HG03558 (cell line): ENCODE results near the gene JPT2.
"Not testable (repeated sequence)": the region's sequence is repeated elsewhere in the genome, so short reads cannot be mapped to it uniquely, and the experiment has no call there.

Source experiments
- ATAC-seq: cut with Tn5 transposase; IDR thresholded peaks from one replicate; pipeline ENCODE4 v1.9.1; 2021; ENCODE audit warnings: moderate number of reproducible peaks; ENCODE audit not compliant: unreplicated experiment; ENCODE audit errors: extremely low read depth

The JPT2 gene

DNA sequence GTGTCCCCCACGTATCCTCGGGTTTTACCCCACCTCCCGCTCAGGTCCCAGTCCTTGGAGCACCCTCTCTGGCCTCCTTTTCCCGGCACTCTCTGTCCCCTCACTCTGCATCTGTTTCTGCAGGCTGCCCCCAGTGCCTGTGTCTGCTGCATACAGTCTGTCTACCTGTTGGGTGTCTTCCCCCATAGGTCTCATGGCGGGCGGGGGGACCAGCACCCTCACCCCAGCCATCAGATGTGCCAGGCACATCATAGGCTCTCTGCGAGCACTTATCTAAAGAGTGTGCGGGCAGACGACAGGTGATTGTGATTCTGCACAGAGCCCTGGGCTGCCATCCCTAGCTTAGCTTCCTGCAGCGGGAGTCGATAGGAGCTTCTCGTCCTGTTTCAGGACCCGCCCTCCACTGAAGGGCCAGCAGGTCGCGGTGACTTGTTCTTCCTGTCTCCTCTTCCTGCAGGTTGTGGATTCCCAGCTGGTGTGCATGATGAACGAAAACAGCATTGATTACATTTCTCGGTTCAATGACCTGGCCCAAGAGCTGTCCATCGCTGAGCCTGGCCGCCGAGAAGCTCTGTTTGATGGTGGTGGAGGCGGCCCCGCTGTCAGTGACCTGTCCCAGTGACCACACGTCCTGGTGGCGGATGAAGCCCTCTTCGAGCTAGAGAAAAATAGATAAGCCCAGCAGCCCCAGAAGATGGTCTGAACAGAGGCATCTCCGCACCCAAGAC, 4.5 kb upstream of the JPT2 start:
- ATAC-seq, result no peak

DNA sequence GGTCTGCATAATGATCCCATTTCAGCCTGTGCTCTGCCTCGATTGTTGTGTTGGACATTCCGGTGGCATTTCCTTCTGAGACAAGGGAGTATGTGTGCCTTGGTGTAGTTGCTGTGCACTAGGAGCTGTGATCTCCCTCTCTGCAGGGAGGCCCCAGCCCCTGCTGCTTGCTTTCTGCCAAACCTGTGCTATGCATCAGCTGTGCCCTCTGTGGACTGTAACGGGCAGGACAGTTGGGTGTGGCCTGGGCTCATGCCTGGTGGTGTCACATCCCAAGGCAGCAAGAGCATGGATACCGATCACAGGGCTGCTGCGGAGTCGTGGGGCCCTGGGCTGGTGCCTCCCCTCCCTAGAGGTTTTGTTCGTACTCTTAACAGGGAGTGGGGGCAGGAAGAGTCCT, 3.8 kb upstream of the JPT2 start:
- ATAC-seq, result no peak

DNA sequence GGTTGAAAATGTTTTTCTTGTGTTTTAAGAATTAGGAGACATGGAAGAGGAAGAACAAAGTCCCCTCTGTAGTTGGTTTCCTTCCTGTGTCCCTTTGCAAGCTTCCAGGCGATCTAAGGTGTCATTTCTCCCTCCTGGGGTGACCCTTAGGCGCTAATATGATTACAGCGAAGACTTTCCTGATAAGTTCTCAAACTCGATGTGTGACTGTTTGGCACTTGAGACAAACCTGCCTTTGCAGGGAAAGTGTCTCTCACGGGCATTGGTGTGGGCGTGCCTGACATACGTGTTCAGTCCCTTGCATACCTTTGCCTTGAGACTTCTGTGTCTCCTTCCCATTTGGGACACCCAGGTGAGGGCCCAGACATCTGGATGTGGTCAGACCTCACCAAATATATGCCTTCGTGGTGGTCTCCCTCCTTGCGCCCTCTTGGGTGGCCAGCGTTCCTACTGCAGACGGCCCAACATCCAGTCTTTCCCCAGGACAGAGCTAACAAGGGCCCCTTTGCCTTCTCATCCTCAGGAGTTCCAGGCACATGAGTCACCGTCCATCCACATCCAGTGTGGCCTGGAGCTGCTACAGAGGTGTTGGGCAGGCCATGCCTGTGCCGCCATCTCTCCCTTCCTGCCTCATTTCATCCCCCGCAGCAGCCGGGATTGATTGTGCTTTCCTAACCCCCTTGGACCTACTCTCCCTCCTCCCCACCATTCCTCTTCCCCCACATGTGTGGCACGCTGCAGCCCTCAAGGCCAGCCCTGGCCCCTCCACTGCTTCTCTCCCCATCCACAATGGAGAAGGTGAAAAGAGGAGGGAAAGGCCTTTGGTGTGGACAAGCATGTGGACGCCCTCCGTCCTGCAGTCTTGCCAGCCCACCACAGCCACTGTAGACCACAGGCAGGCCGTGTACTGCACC, 3.1 kb upstream of the JPT2 start:
- ATAC-seq, result no peak

DNA sequence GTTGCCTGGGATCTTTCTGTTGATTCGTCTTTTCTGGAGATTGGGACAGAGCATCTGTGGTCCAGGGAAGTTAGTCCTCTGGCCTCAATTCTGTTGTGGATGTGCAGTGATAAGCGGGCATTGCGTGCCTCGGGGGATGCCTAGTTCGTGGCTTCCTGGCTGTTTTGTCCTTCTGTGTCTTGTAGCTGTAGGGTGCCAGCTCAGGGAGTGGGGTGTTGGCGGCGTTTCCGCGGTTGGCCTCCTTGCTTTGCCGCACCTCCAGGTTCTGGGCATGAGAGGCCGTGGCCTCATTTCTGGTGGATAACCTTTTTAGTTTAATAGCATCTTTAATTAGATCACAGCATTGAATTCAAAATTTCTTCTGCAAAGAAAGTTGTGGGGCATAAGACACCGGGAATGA, 1.4 kb upstream of the JPT2 start:
- ATAC-seq, result no peak

DNA sequence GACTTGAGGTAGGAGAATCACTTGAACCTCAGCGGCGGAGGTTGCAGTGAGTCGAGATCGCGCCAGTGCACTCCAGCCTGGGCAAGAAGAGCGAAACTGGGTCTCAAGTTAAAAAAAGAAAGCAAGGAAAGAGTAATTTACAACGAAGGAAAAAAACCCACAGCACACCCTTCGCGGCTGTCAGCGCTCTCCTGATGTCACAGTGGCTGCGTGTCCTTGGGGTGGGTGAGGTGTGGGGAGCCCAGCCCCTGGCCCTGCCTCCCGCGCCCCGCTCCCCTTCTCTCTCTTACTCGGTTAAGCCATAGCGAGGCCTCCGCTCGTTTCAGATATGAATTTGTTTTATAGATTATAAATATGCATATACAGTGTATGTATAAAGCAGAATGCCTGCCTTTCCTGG, 740 bp upstream of the JPT2 start:
- ATAC-seq, result no peak

DNA sequence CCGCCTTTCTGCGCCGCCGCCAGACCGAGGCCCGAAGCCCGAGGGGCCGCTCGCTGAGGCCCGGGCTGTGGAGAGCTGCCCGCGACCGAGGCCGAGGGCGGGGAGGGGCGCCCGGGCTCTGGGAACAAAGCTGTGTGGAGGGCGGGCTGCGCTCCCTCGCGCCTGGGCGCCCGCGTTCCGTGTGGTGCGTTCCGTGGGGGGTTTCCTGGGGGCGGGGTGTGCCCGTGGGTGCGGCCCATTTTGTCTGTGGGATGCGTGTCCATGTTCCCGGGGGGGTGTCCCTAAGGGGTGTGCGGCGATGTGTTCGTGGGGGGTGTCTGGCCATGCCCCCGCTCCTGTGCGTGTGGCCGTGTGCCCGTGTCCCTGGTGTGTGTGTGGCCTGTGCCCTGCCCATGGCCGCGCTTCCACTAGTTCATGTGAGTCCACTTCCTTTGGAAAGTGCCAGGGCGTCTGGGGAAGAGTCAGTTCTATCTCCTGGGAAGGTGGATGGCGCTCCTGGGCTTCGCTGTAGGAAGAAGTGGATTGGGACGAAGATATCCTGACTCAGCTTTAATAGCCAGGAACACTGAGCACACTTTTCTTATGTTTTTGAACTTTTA, 520 bp downstream of the JPT2 start:
- ATAC-seq, result no peak

DNA sequence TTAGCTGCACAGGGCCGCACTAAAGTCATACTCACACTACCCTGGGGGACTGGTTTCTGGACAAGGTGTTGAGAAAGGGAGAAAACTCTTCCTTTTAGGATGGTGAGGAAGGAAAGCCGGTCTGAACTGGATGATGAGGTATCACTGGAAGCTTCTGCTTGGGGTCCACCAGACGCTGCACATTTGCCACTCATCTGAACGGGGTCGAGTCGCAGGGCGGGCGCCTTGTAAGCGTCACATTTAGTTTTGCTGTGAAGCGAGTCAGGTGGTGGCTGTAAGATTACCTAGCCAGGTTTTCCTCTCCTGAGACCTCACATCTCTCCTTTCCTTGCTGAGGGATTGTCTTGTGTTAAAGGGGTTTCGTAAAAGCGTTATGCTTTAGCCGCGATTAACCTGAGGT, 2.3 kb downstream of the JPT2 start:
- no peak for ATAC-seq

DNA sequence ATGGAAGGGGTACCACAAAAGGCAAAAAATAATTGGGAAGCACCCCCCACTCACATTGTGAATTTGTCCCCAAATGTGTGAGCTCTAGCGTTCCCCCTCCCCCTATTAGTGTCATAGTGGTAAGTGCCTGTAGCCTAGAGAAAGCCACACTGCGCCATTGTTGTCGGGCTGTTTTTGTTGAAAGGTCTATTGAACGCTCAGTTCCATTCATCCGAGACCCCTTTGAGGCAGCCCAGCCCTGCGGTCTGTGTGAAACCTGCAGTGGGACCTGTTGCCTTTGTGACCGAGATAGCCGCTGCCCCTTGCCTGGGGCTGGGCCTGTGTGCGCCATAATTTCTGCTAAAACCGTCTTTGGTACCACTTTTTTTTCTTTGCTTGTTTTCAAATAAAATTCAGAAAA, 3.0 kb downstream of the JPT2 start:
- ATAC-seq, result no peak

DNA sequence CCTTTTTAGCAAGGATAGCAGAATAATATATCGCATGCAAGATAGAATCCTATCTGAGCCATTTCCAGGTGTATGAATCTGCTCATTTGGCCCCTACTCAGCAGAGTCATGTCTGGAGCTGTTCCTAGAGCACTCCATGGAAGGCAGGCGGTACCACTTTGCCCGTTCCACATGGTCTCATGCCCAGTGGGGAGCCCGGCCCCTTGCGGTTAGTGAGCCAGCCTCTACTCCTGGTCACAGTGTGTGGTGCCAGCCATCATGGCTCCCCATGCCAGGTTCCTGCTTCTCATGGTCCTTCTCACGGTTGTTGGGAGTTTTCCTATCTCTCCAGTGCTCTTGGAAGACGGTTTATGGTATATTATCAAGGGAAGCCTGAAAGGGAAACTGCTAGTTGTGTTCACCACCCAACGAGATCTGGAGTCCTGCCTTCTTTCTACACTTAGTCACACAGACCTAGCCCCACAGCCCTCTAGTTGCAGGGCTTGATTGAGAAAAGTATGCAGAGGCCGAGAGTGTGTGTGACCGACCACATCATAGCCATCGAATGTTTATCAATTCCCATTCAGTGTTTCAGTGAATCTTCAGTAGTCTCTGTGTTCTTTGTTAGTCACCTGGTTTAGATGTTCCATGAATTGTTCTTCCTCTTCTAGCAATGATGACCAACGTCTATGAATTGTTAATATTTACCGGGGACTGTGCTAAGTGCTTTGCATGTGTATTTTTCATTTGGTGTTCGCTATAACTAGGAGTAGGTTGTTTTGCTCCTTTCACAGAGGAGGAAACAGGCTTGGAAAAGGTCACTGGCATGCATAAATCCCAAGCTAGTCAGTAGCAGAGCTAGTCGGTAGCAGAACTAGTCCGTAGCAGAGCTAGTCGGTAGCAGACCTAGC, 9.6 kb downstream of the JPT2 start:
- ATAC-seq, result no peak

DNA sequence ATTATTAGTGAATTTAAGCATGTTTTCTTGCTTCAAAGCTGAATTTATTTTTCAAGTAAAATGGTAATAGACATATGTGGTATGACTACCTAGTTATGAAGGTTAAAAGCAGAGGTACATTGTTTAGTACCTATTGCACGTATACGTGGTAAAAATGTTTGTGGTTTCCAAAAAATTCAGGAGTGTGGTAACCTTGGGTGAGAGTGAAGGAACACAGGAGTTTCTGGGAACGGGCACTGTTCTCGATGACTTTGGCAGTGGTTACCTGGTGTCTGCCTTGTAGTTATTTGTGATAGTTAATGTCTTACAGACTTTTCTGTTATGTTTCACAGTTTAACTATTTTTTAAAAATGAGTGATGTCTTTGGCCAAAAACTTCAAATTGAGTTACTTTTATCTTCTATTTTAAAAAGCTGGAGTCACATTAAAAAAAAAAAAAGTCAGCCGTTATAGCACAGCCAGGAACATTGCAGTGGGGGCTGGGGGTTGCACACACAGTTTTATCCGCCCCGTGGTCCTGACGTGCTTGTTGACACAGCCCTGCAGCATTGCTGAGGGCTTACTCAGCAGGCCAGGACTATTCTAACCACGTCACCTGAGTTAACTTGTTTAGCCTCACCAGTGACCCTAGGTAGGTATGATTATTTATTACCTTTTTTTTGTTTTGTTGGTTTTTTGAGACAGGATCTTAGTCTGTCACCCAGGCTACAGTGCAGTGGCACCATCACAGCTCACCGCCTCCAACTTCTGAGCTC, 10.9 kb downstream of the JPT2 start:
- no peak for ATAC-seq

DNA sequence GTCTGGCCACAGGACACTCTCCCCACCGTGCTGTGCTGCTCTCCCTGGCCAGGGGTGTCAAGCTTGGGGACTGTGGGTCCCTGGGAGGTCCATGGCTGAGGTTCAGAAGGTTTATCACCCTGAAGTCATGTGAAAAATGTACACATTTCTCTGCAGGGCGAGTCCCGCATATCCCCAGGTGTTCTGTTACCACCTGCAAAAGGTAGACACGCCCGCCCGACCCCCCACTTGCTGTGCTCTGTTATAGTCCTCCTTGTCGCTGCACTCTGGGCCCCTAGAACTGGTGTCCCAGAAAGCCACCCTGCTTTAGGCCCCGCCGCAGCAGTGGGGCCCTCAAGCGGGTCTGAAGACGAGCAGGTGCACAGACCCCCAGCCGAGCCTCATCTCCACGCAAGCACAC, 11.8 kb downstream of the JPT2 start:
- no peak for ATAC-seq

DNA sequence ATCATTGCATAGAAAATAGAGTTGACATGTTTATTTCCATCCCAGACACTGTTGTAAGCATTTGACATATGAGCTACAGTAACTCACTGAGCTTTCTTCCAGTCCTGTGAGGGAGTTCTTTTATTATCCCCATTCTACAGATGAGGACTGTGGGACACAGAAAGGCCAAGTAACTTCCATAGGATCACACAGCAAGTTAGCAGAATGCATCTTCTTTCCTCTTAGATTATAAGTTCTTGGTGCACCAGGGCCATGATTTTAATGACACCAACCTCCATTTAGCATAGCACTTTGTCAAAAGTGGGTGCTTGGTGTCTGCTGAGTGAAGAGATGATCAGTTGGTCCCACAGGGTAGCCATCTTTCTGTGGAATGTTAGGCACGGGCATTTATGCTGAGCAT, 12.7 kb downstream of the JPT2 start:
- ATAC-seq, result no peak

DNA sequence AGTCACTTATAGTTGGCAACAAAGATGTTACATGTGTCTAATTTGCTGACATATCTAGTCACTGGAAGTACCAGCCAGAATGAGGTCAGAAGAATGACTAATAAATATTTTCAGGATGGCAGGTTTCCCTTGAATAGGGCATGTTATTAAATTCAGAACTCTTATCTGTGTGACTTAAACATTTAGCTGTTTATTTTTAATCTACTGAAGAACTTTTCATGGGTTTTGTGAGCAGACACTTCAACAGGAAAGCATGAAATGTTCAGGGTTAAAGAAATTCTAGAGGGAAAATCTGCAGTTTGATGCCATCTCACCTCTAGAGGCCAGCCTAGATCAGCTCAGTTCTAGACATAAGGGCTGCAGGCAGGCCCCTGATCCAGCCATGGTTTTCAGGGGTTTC, 13.2 kb downstream of the JPT2 start:
- ATAC-seq, result no peak

DNA sequence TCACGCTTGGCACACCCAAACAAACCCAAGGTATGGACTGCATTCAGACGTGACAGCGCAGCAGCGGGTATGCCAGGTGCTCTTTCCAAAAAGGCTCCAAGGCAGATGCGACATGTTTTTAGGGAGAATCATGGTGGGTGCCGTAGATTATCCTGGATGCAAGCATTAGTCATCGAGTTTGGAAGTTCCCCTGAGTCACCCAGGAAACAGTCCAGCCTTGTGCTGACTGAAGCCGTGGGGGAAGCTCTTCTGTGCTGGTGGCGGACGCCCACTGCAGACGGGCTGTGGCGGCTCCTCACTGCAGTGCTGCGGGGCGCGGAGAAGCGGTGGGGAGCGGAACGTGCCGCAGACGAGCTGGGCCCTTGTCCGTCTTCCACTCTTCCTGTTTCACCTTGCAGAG, 13.9 kb downstream of the JPT2 start:
- ATAC-seq, result no peak

DNA sequence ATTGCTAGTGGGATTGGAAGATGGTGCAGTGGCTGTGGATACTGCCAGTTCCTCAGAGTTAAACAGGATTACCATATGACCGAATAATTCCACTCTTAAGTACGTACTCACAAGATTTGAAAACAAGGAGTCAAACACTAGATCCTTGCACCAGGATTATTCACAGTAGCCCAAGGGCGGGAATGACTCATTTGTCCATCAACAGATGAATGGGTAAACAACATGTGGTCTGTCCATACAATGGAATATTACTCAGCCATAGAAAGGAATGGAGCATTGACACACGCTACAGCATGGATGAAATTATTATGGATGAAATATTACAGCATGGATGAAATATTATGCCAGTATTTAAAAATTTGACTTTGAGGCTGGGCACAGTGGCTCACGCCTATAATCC, 18.8 kb downstream of the JPT2 start:
- ATAC-seq, result no peak

DNA sequence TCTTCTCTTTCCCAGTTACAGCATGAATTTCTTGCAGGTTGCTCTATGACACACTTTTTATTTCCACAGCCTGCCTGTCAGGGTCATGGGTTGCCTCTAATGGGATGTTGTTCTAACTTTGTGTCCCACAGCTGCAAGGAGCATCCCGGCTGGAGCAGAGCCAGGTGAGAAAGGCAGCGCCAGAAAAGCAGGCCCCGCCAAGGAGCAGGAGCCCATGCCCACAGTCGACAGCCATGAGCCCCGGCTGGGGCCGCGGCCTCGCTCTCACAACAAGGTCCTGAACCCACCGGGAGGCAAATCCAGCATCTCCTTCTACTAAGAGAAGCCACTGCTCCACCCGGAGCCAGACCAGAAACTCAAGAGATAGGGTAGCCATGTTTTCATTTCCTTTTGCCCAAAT, 20.6 kb downstream of the JPT2 start:
- no peak for ATAC-seq

DNA sequence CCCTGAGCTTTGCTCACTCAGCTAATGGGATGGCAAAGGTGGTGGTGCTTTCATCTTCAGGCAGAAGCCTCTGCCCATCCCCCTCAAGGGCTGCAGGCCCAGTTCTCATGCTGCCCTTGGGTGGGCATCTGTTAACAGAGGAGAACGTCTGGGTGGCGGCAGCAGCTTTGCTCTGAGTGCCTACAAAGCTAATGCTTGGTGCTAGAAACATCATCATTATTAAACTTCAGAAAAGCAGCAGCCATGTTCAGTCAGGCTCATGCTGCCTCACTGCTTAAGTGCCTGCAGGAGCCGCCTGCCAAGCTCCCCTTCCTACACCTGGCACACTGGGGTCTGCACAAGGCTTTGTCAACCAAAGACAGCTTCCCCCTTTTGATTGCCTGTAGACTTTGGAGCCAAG, 22.2 kb downstream of the JPT2 start:
- ATAC-seq, result no peak

DNA sequence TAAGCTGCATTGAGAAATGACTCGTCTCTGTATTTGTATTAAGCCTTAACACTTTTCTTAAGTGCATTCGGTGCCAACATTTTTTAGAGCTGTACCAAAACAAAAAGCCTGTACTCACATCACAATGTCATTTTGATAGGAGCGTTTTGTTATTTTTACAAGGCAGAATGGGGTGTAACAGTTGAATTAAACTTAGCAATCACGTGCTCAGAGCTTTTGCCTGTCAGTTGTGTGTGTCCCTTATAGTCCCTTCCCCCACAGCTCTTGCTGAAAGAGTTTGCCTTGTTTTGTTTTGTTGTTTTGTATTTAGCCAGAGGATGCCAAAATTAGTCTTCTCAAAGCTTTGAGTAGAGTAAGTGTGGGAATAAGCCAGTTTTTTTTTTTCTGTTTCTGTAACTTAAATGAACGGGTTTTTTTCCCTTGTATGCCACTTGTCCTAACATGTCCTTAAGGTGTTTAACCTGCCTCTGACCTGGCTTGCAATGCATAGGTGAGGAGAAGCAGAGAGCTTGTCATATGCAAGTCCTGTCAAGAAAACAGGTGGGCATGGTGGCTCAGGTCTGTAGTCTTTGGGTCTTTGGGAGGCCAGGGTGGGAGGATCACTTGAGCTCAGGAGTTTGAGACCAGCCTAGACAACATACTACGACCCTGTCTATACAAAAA, 23.3 kb downstream of the JPT2 start:
- no peak for ATAC-seq

DNA sequence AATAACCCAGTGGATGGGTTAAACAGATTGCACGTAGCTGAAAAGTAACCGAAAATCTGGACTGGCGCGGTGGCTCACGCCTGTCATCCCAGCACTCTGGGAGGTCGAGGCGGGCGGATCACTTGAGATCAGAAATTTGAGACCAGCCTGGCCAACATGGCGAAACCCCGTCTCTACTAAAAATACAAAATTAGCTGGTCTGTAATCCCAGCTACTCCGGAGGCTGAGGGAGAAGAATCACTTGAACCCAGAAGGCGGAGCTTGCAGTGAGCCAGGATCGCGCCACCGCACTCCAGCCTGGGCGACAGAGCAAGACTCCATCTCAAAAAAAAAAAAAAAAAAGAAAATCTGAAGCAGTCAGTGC, 27.2 kb downstream of the JPT2 start:
- not testable (repeated sequence) for ATAC-seq
